NB4 (cell line): ENCODE data around the gene CDH12.

ENCODE experiments used
- MAX ChIP-seq: IDR thresholded peaks from 2 replicates; pipeline ENCODE4 v1.6.1; 2011; ENCODE audit warnings: low read depth, low read length
- MYC ChIP-seq: IDR thresholded peaks from 2 replicates; pipeline ENCODE4 v1.6.1; 2011; ENCODE audit warnings: low read depth, low read length
- POLR2A ChIP-seq: IDR thresholded peaks from 2 replicates; pipeline ENCODE4 v1.6.1; 2011; ENCODE audit warnings: mild to moderate bottlenecking; ENCODE audit not compliant: insufficient read length; ENCODE audit errors: extremely low read depth
- TF ChIP-seq, protein P1 (sequence below): IDR thresholded peaks from one replicate; pipeline ENCODE4 v1.5.1; 2012; ENCODE audit warnings: low read depth, low read length

DNA sequence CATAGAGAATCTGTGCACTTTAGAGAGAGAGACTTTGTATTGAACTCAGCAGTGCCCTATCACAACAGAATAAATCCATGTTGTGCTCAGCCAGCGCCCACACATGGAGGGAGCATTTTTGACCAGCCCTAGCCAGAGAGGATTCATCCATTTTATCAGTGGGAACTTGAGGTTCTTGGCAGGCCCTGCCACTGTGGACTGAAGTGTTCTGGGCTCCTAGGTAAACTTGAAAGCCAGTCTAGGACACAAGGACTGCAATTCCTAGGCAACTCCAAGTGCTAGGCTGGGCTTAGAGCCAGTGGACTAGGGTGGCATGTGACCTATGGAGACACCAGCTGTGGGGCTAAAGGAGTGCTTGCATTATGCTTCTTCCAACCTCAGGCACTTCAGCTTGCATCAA, 523.5 kb downstream of the CDH12 start:
- TF ChIP-seq, protein P1, sequence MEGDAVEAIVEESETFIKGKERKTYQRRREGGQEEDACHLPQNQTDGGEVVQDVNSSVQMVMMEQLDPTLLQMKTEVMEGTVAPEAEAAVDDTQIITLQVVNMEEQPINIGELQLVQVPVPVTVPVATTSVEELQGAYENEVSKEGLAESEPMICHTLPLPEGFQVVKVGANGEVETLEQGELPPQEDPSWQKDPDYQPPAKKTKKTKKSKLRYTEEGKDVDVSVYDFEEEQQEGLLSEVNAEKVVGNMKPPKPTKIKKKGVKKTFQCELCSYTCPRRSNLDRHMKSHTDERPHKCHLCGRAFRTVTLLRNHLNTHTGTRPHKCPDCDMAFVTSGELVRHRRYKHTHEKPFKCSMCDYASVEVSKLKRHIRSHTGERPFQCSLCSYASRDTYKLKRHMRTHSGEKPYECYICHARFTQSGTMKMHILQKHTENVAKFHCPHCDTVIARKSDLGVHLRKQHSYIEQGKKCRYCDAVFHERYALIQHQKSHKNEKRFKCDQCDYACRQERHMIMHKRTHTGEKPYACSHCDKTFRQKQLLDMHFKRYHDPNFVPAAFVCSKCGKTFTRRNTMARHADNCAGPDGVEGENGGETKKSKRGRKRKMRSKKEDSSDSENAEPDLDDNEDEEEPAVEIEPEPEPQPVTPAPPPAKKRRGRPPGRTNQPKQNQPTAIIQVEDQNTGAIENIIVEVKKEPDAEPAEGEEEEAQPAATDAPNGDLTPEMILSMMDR = no peak
- no peak for TF ChIP-seq MAX
- no peak for TF ChIP-seq POLR2A
- no peak for TF ChIP-seq MYC
